Loucy (cell line): ENCODE results near the gene PAK5.
"Not testable (repeated sequence)": the region's sequence is repeated elsewhere in the genome, so short reads cannot be mapped to it uniquely, and the experiment has no call there.

Source experiments
- H2AFZ ChIP-seq: fragments of 200-600 bp; sonication (generic); 2 replicates; pipeline ENCODE4 v1.6.0; 2016; ENCODE audit warnings: antibody characterized with exemption, mild to moderate bottlenecking, low read length, moderate library complexity
- H3F3A ChIP-seq: fragments of 200-600 bp; 2 replicates; pipeline ENCODE4 v1.6.0; 2016; ENCODE audit warnings: antibody characterized with exemption, low read depth, mild to moderate bottlenecking
- H3K27me3 ChIP-seq: fragments of 200-600 bp; sonication (generic); 2 replicates; pipeline ENCODE4 v1.6.1; 2014; ENCODE audit warnings: low read length, mild to moderate bottlenecking; ENCODE audit not compliant: insufficient read depth, poor library complexity, severe bottlenecking
- H3K36me3 ChIP-seq: fragments of 200-600 bp; sonication (generic); 2 replicates; pipeline ENCODE4 v1.6.1; 2016; ENCODE audit warnings: low read length; ENCODE audit not compliant: insufficient read depth
- H3K4me1 ChIP-seq: fragments of 200-600 bp; sonication (generic); 2 replicates; pipeline ENCODE4 v1.5.1; 2014; ENCODE audit warnings: low read length, mild to moderate bottlenecking; ENCODE audit not compliant: insufficient read depth, poor library complexity, severe bottlenecking
- H3K4me2 ChIP-seq: fragments of 200-600 bp; sonication (generic); 2 replicates; pipeline ENCODE4 v1.6.0; 2014; ENCODE audit warnings: antibody characterized with exemption, low read length, low read depth, mild to moderate bottlenecking; ENCODE audit not compliant: poor library complexity, severe bottlenecking
- H3K4me3 ChIP-seq: fragments of 200-600 bp; sonication (generic); 2 replicates; pipeline ENCODE4 v1.5.1; 2014; ENCODE audit warnings: low read length, mild to moderate bottlenecking, mixed read lengths; ENCODE audit not compliant: poor library complexity, severe bottlenecking
- H3K79me2 ChIP-seq: fragments of 200-600 bp; sonication (generic); 2 replicates; pipeline ENCODE4 v1.6.1; 2014; ENCODE audit warnings: low read length; ENCODE audit not compliant: insufficient read depth
- H3K9ac ChIP-seq: fragments of 200-600 bp; sonication (generic); 2 replicates; pipeline ENCODE4 v1.6.0; 2014; ENCODE audit warnings: mild to moderate bottlenecking, low read depth, low read length, moderate library complexity; ENCODE audit not compliant: poor library complexity, severe bottlenecking
- H3K9me2 ChIP-seq: fragments of 200-600 bp; sonication (generic); replicated peaks from 2 replicates; pipeline ENCODE4 v1.6.1; 2016; ENCODE audit warnings: low read depth, low read length, mixed read lengths
- H3K9me3 ChIP-seq: fragments of 200-600 bp; sonication (generic); 2 replicates; pipeline ENCODE4 v1.6.1; 2014; ENCODE audit warnings: mild to moderate bottlenecking, antibody characterized with exemption, low read length, low read depth; ENCODE audit not compliant: insufficient read depth
- H4K20me1 ChIP-seq: fragments of 200-600 bp; sonication (generic); 2 replicates; pipeline ENCODE4 v1.6.0; 2014; ENCODE audit warnings: antibody characterized with exemption, low read length, mild to moderate bottlenecking; ENCODE audit not compliant: insufficient read depth, poor library complexity, severe bottlenecking
- EZH2phosphoT487 ChIP-seq: fragments of 200-600 bp; IDR thresholded peaks from 2 replicates; pipeline ENCODE4 v1.6.1; 2018; ENCODE audit warnings: antibody characterized with exemption, mild to moderate bottlenecking, moderate library complexity, borderline replicate concordance
- TF ChIP-seq, protein P1 (sequence below): fragments of 200-600 bp; sonication (generic); conservative IDR thresholded peaks from 2 replicates; pipeline ENCODE4 v1.5.1; 2014; ENCODE audit warnings: mild to moderate bottlenecking, antibody characterized with exemption, low read length

The PAK5 gene

DNA sequence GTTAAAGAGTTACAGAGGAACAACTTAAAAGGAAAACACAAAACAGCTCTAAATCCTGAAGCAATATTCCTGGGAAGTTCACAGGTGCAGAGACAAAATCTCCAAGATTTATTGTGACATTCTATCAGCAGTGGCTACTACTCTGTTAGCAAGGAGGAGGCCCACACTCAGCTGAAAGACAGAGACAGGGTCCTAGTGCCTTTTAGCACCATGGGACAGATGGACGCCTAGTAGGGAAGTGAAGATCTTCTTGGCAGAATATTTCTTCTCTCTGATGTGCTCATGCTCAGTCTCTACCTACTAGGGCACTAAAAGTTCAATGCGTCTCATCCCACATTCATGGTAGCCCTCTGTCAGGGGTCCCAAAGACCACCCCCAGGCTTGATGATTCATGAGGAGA lies 191.1 kb downstream of the PAK5 start:
- Histone ChIP-seq H3K27me3 (no peaks in the 10 kb centered on the region), H3K4me3 (no peak overlapping the region), H3K9me2 (no peaks in the 10 kb centered on the region), H3K4me1 (no peaks in the 10 kb centered on the region), H3K9ac (no peak overlapping the region), H3K4me2 (no peak overlapping the region), H4K20me1 (no peaks in the 10 kb centered on the region), H3K79me2 (no peaks in the 10 kb centered on the region), H3K36me3 (no peaks in the 10 kb centered on the region), H3K9me3 (no peaks in the 10 kb centered on the region), H3F3A (no peaks in the 10 kb centered on the region), H2AFZ (no peak overlapping the region)
- TF ChIP-seq EZH2phosphoT487, result no peak
- TF ChIP-seq, protein P1, sequence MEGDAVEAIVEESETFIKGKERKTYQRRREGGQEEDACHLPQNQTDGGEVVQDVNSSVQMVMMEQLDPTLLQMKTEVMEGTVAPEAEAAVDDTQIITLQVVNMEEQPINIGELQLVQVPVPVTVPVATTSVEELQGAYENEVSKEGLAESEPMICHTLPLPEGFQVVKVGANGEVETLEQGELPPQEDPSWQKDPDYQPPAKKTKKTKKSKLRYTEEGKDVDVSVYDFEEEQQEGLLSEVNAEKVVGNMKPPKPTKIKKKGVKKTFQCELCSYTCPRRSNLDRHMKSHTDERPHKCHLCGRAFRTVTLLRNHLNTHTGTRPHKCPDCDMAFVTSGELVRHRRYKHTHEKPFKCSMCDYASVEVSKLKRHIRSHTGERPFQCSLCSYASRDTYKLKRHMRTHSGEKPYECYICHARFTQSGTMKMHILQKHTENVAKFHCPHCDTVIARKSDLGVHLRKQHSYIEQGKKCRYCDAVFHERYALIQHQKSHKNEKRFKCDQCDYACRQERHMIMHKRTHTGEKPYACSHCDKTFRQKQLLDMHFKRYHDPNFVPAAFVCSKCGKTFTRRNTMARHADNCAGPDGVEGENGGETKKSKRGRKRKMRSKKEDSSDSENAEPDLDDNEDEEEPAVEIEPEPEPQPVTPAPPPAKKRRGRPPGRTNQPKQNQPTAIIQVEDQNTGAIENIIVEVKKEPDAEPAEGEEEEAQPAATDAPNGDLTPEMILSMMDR, result no peak

- Histone ChIP-seq H3K79me2 (no peaks in the 10 kb centered on the region), H3K9ac (no peak overlapping the region), H3K4me2 (no peak overlapping the region), H2AFZ (no peak overlapping the region), H4K20me1 (no peaks in the 10 kb centered on the region), H3K4me1 (no peaks in the 10 kb centered on the region), H3K36me3 (no peaks in the 10 kb centered on the region), H3K27me3 (no peaks in the 10 kb centered on the region), H3K9me2 (no peaks in the 10 kb centered on the region), H3K9me3 (no peaks in the 10 kb centered on the region), H3K4me3 (no peak overlapping the region), H3F3A (no peaks in the 10 kb centered on the region)
- TF ChIP-seq EZH2phosphoT487, result no peak
- TF ChIP-seq, protein P1, result no peak
Observed at GRCh38 chr20:9646375-9646774, 192.5 kb downstream of the PAK5 start.

- no peak for TF ChIP-seq EZH2phosphoT487
- TF ChIP-seq, protein P1, result no peak
- no peaks in the 10 kb centered on the region for H3K9me2 ChIP-seq
Observed at GRCh38 chr20:9642882-9643281, 196.0 kb downstream of the PAK5 start.

DNA sequence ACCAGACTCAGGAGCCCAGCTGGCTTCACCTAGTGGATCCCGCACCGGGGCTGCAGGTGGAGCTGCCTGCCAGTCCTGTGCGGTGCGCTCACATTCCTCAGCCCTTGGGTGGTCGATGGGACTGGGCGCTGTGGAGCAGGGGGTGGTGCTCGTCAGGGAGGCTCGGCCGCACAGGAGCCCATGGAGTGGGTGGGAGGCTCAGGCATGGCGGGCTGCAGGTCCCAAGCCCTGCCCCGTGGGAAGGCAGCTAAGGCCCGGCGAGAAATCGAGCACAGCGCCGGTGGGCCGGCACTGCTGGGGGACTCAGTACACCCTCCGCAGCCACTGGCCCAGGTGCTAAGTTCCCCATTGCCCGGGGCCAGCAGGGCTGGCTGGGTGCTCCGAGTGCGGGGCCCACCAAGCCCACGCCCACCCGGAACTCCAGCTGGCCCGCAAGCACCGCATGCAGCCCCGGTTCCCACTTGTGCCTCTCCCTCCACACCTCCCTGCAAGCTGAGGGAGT lies 197.3 kb downstream of the PAK5 start:
- H3K27me3 ChIP-seq, H3K4me1 ChIP-seq, H4K20me1 ChIP-seq, H3K4me3 ChIP-seq, H3K9me3 ChIP-seq, H3F3A ChIP-seq, H3K9ac ChIP-seq, H2AFZ ChIP-seq, H3K4me2 ChIP-seq, H3K9me2 ChIP-seq, H3K36me3 ChIP-seq, H3K79me2 ChIP-seq: not testable (repeated sequence)

More at GRCh38 chr20:9642882-9643281, 196.0 kb downstream of the PAK5 start:
- Histone ChIP-seq H3K4me3 (no peak overlapping the region), H3F3A (no peaks in the 10 kb centered on the region), H3K36me3 (no peaks in the 10 kb centered on the region), H3K9me3 (no peaks in the 10 kb centered on the region), H4K20me1 (no peaks in the 10 kb centered on the region), H2AFZ (no peak overlapping the region), H3K27me3 (no peaks in the 10 kb centered on the region), H3K79me2 (no peaks in the 10 kb centered on the region), H3K4me2 (no peak overlapping the region), H3K9ac (no peak overlapping the region), H3K4me1 (no peaks in the 10 kb centered on the region)
